ENCODE measurements around the gene HCCS.

GRCh38 chrX:11111037-11111851, at the start of gene HCCS:
- TF ChIP-seq CTCF (IDR thresholded peaks at IDR 0.05): no peak
- peak; percentile 29 to 88 for TF ChIP-seq POLR2AphosphoS5 (IDR thresholded peaks at IDR 0.05; ENCODE audit: insufficient read depth in 1 of 2, low read depth in 1 of 2)
- TF ChIP-seq POLR2A (IDR thresholded peaks at IDR 0.05): peak in 1 of 2 donors; percentile 52
